ENCODE measurements around the gene TMEM181. TPM values are rescaled to one million over a fixed set of nuclear protein-coding genes. Genes with fewer than 3 reads are reported as not detected.
A peak's percentile ranks its signal among the peaks of the same experiment; 100 is the strongest.

TMEM181 gene
- total and polyA plus RNA-seq, 2 of the 13 experiments (the other 11 are each of a cell fraction or from before 2014, with no cell fraction given) = 59.1 to 108 TPM

DNA sequence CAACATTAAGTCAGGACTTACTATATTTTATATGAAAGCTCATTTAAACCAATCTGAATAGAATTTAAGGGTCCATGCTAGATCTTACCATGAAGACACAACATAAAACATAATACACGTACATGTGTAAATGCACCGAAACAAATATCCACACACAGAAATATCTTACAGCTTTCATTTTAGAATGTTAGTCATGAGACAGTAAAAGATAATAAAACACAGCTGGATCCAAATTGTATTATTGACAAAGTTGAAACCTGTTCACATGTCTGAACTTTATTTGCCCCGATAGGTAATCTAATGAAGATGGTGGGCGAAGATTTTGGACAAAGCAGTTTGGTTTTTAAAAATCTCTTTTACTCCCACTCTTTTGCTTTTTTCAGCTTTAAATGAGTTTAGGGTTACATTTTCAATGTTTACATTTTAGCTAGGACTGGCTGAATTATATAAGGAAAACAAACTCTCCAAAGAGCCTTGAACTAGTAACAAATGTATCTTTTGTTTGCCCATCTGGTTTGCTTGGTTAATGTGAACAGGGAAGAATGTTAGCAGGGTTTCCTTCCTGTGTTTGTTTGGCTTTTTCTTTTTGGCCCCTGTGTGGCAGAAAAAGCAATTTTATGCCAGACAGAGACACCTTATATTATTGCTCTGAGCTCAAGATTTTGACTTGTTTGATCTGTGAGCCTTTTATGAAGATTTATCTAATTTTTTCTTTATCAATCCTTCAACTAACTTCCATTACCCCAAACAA is 5.1 kb upstream of the TMEM181 start (continued):
- TF ChIP-seq, protein P1, sequence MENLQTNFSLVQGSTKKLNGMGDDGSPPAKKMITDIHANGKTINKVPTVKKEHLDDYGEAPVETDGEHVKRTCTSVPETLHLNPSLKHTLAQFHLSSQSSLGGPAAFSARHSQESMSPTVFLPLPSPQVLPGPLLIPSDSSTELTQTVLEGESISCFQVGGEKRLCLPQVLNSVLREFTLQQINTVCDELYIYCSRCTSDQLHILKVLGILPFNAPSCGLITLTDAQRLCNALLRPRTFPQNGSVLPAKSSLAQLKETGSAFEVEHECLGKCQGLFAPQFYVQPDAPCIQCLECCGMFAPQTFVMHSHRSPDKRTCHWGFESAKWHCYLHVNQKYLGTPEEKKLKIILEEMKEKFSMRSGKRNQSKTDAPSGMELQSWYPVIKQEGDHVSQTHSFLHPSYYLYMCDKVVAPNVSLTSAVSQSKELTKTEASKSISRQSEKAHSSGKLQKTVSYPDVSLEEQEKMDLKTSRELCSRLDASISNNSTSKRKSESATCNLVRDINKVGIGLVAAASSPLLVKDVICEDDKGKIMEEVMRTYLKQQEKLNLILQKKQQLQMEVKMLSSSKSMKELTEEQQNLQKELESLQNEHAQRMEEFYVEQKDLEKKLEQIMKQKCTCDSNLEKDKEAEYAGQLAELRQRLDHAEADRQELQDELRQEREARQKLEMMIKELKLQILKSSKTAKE (CRISPR knock-in tag; IDR thresholded peaks at IDR 0.05; ENCODE audit: borderline replicate concordance) = peak; percentile 67
- TF ChIP-seq, protein P2, sequence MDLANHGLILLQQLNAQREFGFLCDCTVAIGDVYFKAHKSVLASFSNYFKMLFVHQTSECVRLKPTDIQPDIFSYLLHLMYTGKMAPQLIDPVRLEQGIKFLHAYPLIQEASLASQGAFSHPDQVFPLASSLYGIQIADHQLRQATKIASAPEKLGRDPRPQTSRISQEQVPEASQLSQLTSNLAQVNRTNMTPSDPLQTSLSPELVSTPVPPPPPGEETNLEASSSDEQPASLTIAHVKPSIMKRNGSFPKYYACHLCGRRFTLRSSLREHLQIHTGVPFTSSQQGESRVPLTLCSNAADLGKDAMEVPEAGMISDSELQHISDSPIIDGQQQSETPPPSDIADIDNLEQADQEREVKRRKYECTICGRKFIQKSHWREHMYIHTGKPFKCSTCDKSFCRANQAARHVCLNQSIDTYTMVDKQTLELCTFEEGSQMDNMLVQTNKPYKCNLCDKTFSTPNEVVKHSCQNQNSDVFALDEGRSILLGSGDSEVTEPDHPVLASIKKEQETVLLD (CRISPR knock-in tag; IDR thresholded peaks at IDR 0.05; ENCODE audit: low read depth) = no peak
- TF ChIP-seq RARG (CRISPR knock-in tag; IDR thresholded peaks at IDR 0.05; ENCODE audit: low read depth) (no peak), ZNF713 (CRISPR knock-in tag; IDR thresholded peaks at IDR 0.05) (no peak), ZNF431 (CRISPR knock-in tag; IDR thresholded peaks at IDR 0.05; ENCODE audit: borderline replicate concordance, low read depth) (no peak), FOXK1 (CRISPR knock-in tag; IDR thresholded peaks at IDR 0.05; ENCODE audit: borderline replicate concordance, low read depth) (peak; percentile 91), KLF12 (CRISPR knock-in tag; IDR thresholded peaks at IDR 0.05; ENCODE audit: borderline replicate concordance) (0 out of 2 replicates have a peak, but pooled peaks have one; percentile 45), TBP (CRISPR knock-in tag; IDR thresholded peaks at IDR 0.05) (no peak), THAP11 (CRISPR knock-in tag; IDR thresholded peaks at IDR 0.05) (peak; percentile 68), FLYWCH1 (CRISPR knock-in tag; IDR thresholded peaks at IDR 0.05) (no peak), DMAP1 (CRISPR knock-in tag; IDR thresholded peaks at IDR 0.05) (peak; percentile 64; the same call in 1 of the 2 replicates), KDM2A (CRISPR knock-in tag; IDR thresholded peaks at IDR 0.05; ENCODE audit: borderline replicate concordance, low read depth) (no peak), ZBTB42 (CRISPR knock-in tag; IDR thresholded peaks at IDR 0.05) (no peak), RBM39 (IDR thresholded peaks at IDR 0.05; ENCODE audit: low read depth, low read length, poor library complexity, severe bottlenecking) (no peak), GATAD2A (CRISPR knock-in tag; IDR thresholded peaks at IDR 0.05) (peak; percentile 99), ZNF124 (CRISPR knock-in tag; IDR thresholded peaks at IDR 0.05) (no peak; the same call in 1 of the 2 replicates), ATRX (CRISPR knock-in tag; IDR thresholded peaks at IDR 0.05; ENCODE audit: borderline replicate concordance) (no peak), RAD51 (IDR thresholded peaks at IDR 0.05; ENCODE audit: borderline replicate concordance) (no peak), ZNF674 (CRISPR knock-in tag; IDR thresholded peaks at IDR 0.05; ENCODE audit: low read depth) (no peak)
- TF ChIP-seq, protein P3, sequence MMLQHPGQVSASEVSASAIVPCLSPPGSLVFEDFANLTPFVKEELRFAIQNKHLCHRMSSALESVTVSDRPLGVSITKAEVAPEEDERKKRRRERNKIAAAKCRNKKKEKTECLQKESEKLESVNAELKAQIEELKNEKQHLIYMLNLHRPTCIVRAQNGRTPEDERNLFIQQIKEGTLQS (CRISPR knock-in tag; IDR thresholded peaks at IDR 0.05) = no peak
- TF ChIP-seq, protein P4, sequence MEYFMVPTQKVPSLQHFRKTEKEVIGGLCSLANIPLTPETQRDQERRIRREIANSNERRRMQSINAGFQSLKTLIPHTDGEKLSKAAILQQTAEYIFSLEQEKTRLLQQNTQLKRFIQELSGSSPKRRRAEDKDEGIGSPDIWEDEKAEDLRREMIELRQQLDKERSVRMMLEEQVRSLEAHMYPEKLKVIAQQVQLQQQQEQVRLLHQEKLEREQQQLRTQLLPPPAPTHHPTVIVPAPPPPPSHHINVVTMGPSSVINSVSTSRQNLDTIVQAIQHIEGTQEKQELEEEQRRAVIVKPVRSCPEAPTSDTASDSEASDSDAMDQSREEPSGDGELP (IDR thresholded peaks at IDR 0.05; ENCODE audit: borderline replicate concordance, low read depth) = peak; percentile 77; the same call in 1 of the 2 replicates
- TF ChIP-seq, protein P5, sequence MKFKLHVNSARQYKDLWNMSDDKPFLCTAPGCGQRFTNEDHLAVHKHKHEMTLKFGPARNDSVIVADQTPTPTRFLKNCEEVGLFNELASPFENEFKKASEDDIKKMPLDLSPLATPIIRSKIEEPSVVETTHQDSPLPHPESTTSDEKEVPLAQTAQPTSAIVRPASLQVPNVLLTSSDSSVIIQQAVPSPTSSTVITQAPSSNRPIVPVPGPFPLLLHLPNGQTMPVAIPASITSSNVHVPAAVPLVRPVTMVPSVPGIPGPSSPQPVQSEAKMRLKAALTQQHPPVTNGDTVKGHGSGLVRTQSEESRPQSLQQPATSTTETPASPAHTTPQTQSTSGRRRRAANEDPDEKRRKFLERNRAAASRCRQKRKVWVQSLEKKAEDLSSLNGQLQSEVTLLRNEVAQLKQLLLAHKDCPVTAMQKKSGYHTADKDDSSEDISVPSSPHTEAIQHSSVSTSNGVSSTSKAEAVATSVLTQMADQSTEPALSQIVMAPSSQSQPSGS (CRISPR knock-in tag; IDR thresholded peaks at IDR 0.05) = peak; percentile 66; the same call in 1 of the 2 replicates
- TF ChIP-seq, protein P6, sequence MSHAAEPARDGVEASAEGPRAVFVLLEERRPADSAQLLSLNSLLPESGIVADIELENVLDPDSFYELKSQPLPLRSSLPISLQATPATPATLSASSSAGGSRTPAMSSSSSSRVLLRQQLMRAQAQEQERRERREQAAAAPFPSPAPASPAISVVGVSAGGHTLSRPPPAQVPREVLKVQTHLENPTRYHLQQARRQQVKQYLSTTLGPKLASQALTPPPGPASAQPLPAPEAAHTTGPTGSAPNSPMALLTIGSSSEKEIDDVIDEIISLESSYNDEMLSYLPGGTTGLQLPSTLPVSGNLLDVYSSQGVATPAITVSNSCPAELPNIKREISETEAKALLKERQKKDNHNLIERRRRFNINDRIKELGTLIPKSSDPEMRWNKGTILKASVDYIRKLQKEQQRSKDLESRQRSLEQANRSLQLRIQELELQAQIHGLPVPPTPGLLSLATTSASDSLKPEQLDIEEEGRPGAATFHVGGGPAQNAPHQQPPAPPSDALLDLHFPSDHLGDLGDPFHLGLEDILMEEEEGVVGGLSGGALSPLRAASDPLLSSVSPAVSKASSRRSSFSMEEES (CRISPR knock-in tag; IDR thresholded peaks at IDR 0.05) = peak; percentile 77

Measured in HepG2 (cell line).